CD4-positive, alpha-beta T cell treated with Interleukin-17A for 4 hours (primary cell): Measurements from ENCODE around the gene PHKA1.
"Not testable (repeated sequence)": the region's sequence is repeated elsewhere in the genome, so short reads cannot be mapped to it uniquely, and the experiment has no call there.

Source experiments
- DNase-seq: peaks from one replicate; pipeline ENCODE4 v3.0.0-alpha.2; 2020; ENCODE audit warnings: mixed read lengths

Gene PHKA1

DNA sequence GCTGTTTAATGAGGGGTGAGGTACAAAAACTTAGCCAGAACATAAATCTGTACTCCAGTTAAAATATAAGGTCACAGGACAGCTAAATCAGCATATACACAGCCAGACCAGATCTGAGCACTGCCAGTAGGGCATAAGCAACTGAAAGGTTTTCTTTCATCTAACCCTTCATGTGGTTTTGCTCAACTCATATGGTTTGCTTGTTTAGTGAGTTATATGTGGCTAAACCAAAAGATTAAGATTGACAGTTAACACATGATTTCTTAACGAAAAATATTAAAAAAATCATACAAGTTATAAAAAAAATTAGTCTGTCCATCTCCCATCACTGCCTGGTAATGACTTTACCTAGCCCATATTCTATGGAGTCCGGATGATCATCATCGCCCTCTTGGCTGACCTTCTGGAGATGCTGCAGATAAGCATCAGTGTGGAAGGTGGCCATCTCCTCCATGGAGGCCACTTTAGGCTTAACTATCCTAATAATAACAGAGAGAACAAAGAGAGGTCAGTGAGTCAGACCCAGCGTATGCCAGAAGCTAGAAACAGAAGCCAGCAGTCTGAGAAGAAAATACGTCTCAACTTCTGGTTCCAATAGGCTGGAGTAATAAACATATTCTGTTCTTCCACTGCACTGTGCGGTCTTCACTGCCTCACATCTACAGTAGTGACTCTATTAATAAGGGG lies 145.6 kb downstream of the PHKA1 start:
- no peak for DNase-seq

- no peak for DNase-seq
These were observed 147.7 kb downstream of the PHKA1 start for GRCh38 chrX:72566448-72566847.

GRCh38 chrX:72559655-72560054 lies 154.5 kb downstream of the PHKA1 start:
- not testable (repeated sequence) for DNase-seq

- peak; percentile 5 for DNase-seq
These were observed 159.5 kb downstream of the PHKA1 start for GRCh38 chrX:72554448-72555140.

GRCh38 chrX:72552443-72552842 lies 161.7 kb downstream of the PHKA1 start:
- DNase-seq: not testable (repeated sequence)

DNA sequence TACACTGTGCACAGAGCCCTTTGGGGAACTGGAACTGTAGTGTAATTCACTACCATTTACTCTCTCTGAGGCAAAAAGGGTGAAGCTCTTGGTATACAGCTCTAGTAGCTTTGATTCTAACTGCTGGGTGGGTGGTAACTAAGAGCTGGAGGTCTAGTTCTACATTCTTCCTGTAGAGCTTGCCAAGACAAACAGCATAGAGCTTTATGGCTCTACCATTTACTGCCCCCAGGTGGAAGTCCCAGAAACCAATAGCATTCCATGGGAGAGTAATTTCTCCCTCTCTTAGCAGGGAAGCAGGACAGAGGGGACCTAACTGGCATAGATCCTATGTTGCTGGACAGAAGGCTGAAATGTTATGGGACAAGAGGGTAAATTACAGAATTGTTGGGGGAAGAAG lies 168.1 kb downstream of the PHKA1 start:
- no peak for DNase-seq

GRCh38 chrX:72540318-72540717 lies 173.8 kb downstream of the PHKA1 start:
- no peak for DNase-seq

DNA sequence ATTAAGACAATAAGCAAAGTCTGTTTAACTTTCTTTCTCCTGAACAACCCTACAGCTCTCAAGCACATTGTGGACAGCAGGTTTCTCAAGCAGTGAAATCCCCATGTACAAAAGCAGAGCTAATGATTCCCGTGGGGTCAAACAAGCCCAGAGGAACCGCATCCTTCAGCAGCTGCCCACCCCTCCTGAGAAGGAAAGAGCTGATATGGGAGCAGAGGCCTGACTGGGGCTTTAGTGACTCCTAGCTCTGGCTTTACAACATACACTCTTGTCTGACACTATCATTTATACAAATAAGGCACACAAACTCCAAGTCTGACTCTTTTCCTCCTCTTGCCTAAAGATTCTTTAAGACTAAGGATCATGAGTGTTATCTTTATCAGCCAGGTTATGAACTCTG lies 174.3 kb downstream of the PHKA1 start:
- DNase-seq: no peak

GRCh38 chrX:72536542-72536941 lies 177.6 kb downstream of the PHKA1 start:
- DNase-seq: no peak

- no peak for DNase-seq
These were observed 181.7 kb downstream of the PHKA1 start for GRCh38 chrX:72532366-72532765.
